HG03469 (cell line): Measurements from ENCODE around the gene SPAG16.
A peak's percentile ranks its signal among the peaks of the same experiment; 100 is the strongest.

Source experiments
- ATAC-seq: cut with Tn5 transposase; IDR thresholded peaks from one replicate; pipeline ENCODE4 v1.9.1; 2021; ENCODE audit warnings: mild to moderate bottlenecking, moderate library complexity, moderate number of reproducible peaks; ENCODE audit not compliant: unreplicated experiment

The SPAG16 gene

DNA sequence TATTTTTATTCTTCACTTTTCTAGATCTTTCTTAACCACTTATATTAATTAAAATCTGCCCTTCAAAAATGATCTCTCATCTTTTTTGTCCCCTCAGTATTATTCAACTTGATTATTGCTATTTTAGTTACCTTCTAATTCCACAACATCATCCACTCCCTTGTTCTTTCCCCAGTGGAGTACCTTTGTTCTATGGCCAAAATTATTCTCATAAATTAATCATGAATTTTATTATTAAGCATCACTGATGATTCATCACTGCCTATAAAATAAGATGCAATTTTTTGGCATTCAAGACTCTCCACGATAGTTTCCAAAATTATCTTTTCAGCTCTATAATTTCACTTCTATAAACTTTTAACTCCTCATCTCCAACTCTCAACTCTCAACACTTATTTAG is 505.7 kb downstream of the SPAG16 start:
- ATAC-seq, result no peak

DNA sequence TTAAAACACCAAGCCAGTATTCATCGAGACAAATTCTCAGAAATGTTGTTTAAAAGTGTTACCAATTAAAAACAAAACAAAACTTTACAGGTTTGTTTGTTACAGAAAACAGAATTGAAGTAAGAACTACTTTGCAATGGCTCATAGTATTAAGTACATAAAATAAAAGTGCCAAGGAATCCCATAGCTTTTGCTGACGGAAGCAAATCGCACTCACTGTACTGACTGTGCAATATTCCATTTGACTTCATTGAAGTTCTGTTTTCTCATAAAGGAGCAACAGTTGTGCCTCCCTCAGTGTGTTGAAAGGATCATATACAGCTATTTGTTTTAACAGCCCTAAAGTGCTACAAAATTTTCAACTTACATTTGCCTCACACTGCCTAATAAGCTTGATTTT is 507.8 kb downstream of the SPAG16 start:
- no peak for ATAC-seq

DNA sequence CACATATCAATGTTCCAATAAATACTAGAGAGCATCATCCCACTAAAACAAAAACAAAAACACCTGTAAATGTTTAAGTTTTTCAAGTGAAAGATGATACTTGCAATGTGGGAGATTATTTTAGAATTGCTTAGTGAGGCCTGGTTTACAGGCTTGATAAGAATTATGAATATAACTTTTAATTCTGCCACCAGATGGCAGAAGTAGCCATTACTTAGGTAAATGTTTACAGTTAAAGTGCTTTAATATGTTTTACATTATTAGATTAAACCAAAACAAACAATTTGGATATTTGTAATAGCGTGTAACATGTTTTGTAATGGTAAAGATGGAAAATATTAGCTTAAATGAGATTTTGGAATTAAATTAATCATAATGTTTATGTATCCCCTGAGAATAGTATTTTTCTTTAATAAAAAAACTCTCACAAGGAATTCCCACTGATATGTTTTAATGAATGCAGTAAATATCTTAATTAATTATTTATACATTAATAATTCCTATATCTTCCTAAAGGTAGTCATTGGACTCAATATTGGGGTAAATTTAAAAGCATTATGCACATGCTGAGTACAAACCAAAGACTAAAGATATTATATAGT is 522.0 kb downstream of the SPAG16 start:
- no peak for ATAC-seq

DNA sequence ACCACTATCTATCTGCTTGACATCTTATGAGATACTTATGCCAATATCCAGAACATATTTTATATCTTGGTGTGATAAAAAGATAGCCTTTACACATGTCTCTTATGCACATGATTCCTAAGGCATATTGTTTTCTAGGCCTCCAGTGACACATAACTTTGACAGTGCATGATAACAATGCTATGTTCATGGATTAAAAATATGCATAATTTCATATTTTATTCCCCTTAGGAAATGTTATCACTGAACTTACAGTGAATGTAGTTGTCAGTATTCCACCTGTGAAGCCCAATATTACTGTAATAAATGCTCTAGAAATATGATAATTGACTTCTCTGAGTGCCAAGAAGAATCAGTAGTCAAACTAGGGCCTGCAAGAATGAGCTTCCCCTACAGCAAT is 532.3 kb downstream of the SPAG16 start:
- no peak for ATAC-seq

DNA sequence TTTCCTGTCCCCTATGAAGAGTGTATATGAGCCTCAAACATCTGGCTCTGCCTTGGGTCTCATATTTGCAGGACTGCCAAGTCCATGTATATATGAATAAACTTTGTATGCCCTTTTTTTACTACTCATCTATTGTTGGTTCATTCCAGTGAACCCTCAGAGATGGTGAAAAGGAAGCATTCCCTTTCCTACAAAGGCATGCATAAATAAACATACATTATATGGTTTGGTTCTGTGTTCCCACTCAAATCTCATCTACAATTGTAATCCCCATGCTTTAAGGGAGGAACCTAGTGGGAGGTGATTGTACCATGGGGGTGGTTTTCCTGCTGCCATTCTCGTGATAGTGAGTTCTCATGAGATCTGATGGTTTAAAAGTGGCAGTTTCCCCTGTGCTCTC is 534.2 kb downstream of the SPAG16 start:
- no peak for ATAC-seq

DNA sequence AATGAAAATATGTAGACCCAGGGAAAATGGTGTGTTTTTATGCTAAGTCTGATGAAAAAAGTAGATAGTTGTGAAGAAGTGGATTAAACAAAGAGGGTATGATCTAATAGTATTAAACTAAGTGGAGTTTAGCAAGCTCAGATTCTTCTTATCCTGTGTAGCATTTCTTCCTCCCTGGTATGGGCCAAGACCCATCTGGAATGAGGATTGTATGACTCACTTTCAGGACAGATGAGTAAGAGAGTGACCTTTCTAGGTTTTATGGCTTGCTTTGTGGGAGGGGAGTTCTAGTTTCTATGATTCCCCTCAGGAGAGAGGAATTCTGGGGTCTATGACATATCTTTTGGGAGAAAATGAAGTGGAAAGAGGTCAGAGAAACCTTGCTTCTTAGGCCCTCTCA is 550.1 kb downstream of the SPAG16 start:
- no peak for ATAC-seq

DNA sequence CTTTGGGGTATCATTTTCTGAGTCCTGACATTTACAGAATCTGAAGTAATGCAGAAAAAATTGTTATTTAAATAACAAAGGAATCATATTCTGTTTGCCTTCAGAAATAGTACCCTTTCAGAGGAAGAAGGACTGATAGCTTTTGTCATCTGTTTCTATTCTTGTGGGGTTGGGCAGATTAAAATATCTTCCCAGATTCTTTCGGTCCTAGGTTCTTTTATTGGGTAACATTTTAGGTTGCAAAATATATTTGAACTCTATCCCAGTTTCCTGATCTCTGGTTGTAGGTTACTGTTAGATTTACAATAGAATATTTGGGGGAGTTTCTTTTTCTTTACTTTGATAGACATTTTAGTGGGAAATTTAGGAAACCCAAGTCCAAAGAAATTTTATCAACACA is 550.5 kb downstream of the SPAG16 start:
- ATAC-seq, result no peak

DNA sequence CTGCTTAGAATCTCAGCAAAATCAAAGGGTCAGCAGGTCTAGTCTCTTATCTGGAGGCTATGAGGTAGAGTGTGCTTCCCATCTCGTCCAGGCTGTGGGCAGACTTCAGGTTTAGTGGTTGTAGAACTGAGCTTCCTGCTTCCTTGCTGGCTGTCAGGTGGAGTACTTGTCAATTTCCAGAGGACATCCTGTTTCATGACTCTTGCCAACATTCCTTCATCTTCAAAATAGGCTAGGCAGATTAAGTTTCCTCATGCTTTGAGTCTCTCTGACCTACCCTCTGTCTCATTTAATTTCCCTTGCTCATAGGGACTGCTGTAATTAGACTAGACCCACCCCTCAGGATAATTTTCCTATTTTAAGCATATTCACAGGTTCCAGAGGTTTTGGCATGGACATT is 562.6 kb downstream of the SPAG16 start:
- no peak for ATAC-seq

DNA sequence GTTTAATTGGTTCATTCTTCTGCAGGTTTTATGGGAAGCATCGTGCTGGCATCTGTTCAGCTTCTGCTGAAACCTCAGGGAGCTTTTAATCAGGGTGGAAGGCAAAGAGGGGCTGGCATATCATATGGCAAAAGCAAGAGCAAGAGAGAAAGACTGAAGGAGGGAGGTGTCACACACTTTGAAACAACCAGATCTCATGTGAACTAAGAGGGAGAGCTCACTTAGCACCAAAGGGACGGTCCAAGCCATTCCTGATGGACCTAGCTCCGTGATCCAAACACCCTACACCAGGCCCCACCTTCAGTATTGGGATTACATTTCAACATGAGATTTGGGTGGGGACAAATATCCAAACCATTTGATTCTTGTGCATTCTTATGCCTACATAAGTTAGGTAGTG is 563.1 kb downstream of the SPAG16 start:
- ATAC-seq, result no peak

DNA sequence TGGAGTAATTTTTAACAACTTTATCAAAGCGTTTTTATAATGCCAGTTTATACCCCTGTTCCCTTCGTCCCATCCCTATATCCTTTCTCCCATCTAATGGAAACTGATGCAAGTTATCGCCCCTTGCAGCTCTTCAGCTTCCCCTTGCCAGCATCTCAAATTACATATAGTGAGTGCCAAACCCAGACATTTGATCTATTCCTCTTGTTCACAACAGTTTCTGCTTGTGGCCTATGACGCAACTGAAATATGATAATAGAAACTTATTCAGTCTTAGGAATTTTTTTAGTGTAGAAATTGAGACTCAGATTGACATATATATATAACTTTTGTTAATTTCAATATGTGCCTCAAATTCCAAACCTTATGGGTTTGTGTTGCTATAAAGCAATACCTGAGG is 564.4 kb downstream of the SPAG16 start:
- no peak for ATAC-seq

DNA sequence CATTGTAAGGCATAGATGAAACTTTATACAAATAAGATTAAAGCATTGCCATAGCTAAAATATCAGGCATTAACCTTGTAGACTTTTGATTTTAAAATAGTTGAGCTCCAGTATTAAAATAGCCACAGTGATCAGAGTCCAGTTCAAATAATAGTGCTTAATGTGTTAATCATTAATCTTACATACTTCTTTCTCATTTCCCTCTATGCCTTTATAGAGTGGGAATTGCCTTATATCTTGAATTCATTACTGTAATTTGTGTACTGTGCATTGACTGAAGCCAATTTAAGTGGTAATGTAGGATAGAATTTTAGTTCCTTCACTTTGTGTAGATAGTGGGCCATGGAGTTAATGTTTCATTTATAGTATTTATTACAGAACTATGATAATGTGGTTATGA is 577.4 kb downstream of the SPAG16 start:
- no peak for ATAC-seq

DNA sequence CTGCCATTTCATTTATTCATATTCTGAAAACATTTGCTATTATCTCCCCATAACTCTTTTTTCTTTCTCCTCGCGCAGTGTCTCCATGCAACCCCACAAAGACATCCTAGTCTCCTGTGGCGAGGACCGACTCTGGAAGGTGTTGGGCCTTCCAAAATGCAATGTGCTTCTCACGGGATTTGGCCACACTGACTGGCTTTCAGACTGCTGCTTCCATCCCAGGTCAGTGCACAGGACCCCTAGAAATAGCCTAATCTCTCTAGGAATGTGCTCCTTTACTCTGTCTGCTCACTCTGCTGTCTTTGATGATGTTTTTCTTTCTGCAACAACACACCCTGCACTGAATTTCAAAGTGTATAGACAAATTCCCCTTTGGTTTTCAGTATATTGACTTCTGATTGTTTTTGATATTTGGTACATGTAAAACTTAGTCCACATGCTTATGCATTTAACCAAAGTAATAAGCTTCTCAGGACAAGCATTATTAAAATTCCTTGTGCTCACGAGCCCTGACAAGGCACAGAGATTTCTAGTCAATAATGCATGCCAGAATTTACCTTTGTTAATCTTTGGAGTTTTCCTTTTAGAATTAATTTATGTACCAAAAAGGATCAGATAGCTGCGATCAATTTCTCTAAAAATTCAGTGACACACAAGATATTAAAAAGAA is 578.3 kb downstream of the SPAG16 start:
- no peak for ATAC-seq

DNA sequence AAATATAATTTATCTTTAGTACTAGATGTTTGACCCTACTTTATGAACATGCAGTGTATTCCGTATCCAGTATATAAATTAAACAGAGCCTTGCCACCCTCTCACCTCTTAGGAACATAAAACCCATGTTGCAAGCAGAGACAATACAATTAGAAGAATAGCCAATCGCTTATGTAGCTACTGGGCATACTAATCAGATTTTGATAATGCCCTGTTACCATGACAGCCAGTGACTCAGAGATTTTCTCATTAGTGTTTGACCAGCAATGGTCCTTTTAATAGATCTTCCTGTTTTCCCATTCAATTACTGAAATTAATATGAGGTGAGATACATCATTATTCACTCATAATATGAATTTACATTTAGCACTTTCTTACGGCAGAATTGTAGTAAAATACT is 579.3 kb downstream of the SPAG16 start:
- ATAC-seq, result no peak

DNA sequence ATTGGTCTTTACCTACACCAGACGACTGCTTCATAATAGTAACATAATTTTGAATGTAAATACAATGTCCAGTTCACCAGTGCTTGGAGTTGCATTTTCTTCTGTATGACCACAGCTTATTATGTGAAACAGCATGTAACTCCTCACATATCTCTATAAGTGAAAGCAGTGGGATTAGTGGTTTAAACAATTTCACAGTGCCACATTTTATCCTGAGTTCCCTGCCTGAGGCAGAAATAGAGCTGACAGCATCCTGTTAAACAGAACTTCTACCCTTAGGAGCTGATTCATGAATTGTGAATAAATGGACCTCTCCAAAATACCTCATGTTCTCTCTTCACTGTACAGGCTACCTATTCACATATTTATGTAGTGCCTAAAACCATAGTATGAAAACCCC is 584.3 kb downstream of the SPAG16 start:
- no peak for ATAC-seq

DNA sequence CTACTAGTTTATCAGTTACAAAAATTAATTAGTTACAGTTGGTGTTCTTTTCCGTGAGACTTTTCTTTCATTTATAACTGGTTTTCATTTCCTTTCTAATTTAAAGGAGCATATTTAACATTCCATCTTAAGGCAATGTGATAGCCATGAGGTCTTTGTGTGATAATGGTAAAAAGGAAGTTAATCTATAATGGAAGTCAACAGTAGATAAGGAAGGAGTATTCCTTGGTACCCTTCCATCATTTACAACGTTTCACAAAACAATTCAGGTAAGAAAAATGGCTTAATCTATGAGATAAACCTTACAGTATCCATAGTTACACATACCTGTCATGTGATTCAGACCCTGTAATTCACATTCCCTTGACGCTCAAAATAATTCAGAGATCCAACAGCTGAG is 601.2 kb downstream of the SPAG16 start:
- ATAC-seq, result no peak

DNA sequence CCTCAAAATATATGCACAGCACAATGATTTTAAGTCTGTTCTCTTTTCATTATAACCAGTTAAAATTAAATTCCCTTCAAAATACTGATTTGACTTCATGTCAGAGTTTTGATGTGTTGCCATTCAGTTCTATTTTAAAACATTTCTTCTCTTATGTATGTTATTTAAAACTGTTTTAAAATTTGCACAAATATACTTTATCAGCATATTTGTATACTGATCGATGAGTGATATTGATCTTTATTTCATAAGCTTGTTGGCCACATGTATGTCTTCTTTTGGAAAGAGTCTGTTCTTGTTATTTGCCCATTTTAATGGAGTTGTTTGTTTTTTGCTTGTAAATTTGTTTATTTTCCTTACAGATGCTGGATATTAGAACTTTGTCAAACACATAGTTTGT is 630.2 kb downstream of the SPAG16 start:
- no peak for ATAC-seq

DNA sequence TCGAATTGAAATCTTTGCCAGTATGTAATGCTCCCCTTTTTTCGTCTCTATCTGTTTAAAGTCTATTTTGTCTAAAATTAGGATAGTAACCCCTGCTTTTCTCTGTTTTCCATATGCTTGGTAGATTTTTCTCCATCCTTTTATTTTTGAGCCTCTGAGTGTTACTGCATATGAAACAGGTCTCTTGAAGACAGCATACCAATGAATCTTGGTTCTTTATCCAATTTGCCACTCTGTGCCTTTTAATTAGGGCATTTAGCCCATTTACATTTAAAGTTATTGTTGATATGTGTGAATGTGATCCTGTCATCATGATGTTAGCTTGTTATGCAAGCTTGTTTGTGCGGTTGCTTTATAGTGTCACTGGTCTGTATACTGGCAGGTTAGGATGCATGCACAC is 635.8 kb downstream of the SPAG16 start:
- ATAC-seq, result no peak

DNA sequence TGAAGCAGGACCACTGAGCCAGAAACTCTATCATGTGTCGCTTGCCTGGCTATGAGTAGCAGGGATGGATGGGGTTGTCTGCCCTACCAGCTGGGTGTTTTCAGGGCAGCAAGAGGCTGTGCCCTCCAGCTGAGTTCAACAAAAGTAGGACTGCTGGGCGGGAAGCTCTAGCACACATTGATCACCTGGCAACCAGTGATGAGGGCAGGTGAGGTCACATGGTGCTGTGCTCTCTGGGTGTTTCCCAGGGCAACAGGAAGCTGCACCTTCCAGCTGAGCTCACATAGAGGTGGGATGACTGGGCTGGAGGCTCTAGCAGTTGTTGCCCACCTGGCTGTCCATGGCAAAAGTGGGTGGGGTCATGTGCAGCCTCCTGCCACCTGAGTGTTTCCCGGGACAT is 639.3 kb downstream of the SPAG16 start:
- ATAC-seq, result no peak

DNA sequence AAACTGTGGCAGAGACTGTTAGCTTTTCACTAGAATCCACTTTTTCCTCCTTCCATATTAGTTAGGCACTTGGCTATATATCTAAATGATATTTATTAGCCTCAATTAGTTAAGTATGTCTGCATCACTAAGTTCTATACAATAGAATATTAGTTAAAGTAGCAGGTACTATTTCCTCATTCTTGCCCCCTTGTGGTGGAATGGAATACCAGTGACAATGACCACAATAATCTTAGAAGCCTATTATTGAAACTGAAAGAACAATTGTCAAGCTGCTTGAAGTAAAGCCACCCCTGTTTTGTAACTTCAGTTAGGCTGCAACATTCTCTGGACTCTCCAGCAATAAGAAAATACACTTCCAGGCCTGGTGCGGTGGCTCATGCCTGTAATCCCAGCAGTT is 650.3 kb downstream of the SPAG16 start:
- peak; percentile 98 for ATAC-seq

DNA sequence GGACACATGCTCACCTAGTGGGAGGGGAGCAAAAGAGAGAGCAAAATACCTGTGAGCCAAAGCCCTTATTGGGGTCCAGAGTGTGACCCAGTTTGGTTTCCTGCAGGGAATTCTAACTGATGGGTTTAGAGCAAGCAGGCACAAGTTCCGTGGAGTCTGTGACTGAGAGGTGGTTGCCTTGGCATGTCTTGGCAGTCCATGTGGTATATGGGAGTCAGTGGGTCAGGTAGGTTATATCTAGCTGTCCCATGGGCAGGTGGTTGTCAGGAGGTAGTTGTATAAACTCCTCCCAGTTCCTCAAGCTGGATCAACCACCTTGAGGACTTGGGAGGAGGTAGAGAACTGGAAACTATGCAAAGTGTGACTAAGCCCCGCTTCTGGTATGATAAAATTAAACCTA is 673.8 kb downstream of the SPAG16 start:
- no peak for ATAC-seq

DNA sequence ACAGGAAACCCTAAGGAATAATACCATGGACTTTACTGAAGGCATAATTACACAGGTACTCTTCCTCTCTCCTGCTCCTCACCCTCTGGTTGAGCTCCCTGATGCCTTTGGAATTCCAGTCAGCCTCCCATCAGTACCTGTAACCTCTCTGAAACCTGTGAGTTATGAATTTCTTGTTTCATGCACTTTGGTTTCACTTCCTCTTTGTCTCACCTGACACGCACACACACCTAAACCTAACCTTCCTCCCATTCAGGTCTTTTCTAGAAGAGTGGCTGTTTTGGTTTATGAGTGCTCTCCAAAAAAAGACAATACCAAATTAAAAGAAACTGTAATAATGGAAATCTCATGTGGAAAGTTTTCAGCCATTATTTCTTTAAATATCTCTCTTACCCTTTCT is 675.3 kb downstream of the SPAG16 start:
- no peak for ATAC-seq

DNA sequence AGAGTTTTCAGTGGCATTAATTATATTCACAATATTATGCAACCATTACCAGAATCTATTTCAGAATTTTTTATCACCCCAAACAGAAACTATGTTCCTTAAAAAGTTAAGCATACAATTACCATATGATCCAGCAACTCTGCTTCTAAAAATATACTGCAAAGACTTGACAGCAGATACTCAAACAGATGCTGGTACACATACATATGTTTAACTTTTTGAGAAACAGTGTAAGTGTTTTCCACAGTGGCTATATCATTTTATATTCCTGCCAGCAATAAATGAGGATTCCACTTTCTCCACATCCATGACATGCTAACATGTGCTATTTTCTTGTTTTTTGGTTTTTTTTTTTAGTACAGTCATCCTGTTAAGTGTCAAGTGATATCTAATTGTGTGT is 687.3 kb downstream of the SPAG16 start:
- no peak for ATAC-seq

DNA sequence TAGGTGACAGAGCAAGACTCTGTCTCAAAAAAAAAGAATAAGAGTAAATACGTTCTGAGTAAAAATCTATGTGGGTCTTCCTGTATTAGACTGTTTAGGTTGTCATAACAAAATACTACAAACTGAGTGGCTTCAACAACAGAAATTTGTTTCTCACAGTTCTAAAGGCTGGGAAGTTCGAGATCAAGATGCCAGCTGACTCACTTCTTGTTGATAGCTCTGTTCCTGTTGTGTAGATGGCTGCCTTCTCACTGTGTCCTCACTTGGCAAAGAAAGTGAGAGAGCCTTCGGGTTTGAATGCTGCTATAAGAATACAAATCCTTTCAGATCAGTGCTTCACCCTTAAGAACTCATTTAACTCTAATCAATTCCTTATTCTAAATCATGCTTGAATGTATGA is 696.6 kb downstream of the SPAG16 start:
- no peak for ATAC-seq
